Measurements from ENCODE around the gene MPC1L. TPM values are rescaled to one million over a fixed set of nuclear protein-coding genes. Genes with fewer than 3 reads are reported as not detected.
"Not testable (repeated sequence)": the region's sequence is repeated elsewhere in the genome, so short reads cannot be mapped to it uniquely, and the experiment has no call there.

The MPC1L gene
- total RNA-seq, 1 experiment from 2014 or later = not detected

- intact Hi-C loops (cut with micrococcal nuclease) = loop anchor here (2.0 kb wide), 1 partner anchor 36 kb away; no protein-coding TSS in a partner anchor
- no peak for TF ChIP-seq CTCF (IDR thresholded peaks at IDR 0.05; ENCODE audit: unreplicated experiment)
- peak within 1 kb of the TSS; percentile 95 for H3K27ac Mint-ChIP-seq (ENCODE audit: low read depth, unreplicated experiment)
- ChIA-PET CTCF (interaction anchor here (0.6 to 1.1 kb wide), 2 partner anchors 151 to 640 kb away, joined by 3 to 4 read pairs; no protein-coding TSS in a partner anchor), POLR2A (interaction anchor here (0.7 to 3.0 kb wide), 11 partner anchors 11 to 605 kb away, joined by 3 to 18 read pairs (median 4); no protein-coding TSS in a partner anchor)
- peaks cover 49% of the 10 kb centered on the region for H3K27me3 Mint-ChIP-seq (ENCODE audit: insufficient read depth, unreplicated experiment)
- BruUV-seq (replicated peaks) = no TSS peak
- no peaks in the 10 kb centered on the region for H3K36me3 Mint-ChIP-seq (ENCODE audit: insufficient read depth, unreplicated experiment)
- DNase-seq (ENCODE audit: unreplicated experiment) = peak; percentile 92
- H3K9me3 Mint-ChIP-seq (ENCODE audit: unreplicated experiment) = no peaks in the 10 kb centered on the region
- H3K4me1 Mint-ChIP-seq (ENCODE audit: insufficient read depth, unreplicated experiment) = peaks cover 14% of the 10 kb centered on the region
- H3K4me3 Mint-ChIP-seq (ENCODE audit: unreplicated experiment) = peak within 1 kb of the TSS; percentile 91
Measured at GRCh38 chrX:40580537-40581335, 42.5 kb upstream of the MPC1L start, which contains the start of gene ATP6AP2. TSS of gene ATP6AP2 (plus strand) at chrX:40580970. CDS start at chrX:40581066, 96 bp downstream.

GRCh38 chrX:40581336-40581920 lies 41.8 kb upstream of the MPC1L start:
- Mint-ChIP-seq H3K27me3 (ENCODE audit: insufficient read depth, unreplicated experiment) (peaks cover 56% of the 10 kb centered on the region), H3K4me1 (ENCODE audit: insufficient read depth, unreplicated experiment) (peaks cover 14% of the 10 kb centered on the region), H3K9me3 (ENCODE audit: unreplicated experiment) (no peaks in the 10 kb centered on the region), H3K4me3 (ENCODE audit: unreplicated experiment) (peak overlapping the region; percentile 91), H3K27ac (ENCODE audit: low read depth, unreplicated experiment) (peak overlapping the region; percentile 95), H3K36me3 (ENCODE audit: insufficient read depth, unreplicated experiment) (no peaks in the 10 kb centered on the region)
- POLR2A ChIA-PET = interaction anchor here (0.6 to 3.0 kb wide), 9 partner anchors 12 to 1844 kb away, joined by 3 to 18 read pairs (median 4); no protein-coding TSS in a partner anchor
- CTCF ChIA-PET = interaction anchor here (0.9 to 1.1 kb wide), 2 partner anchors 38 to 640 kb away, joined by 3 to 5 read pairs; no protein-coding TSS in a partner anchor
- TF ChIP-seq CTCF (IDR thresholded peaks at IDR 0.05; ENCODE audit: unreplicated experiment) = no peak
- BruUV-seq (replicated peaks) = TSS peak; percentile 55
- intact Hi-C loops (cut with micrococcal nuclease) = loop anchor here (2.0 kb wide), 1 partner anchor 37 kb away; no protein-coding TSS in a partner anchor
- DNase-seq (ENCODE audit: unreplicated experiment) = peak; percentile 10

GRCh38 chrX:40582178-40582577 lies 41.0 kb upstream of the MPC1L start:
- peaks cover 60% of the 10 kb centered on the region for H3K27me3 Mint-ChIP-seq (ENCODE audit: insufficient read depth, unreplicated experiment)
- ChIA-PET POLR2A (interaction anchor here (0.7 to 3.0 kb wide), 2 partner anchors 63 to 1845 kb away, joined by 3 to 18 read pairs; no protein-coding TSS in a partner anchor), CTCF (interaction anchor here (0.9 to 1.1 kb wide), 2 partner anchors 38 to 639 kb away, joined by 3 to 5 read pairs; no protein-coding TSS in a partner anchor)
- H3K36me3 Mint-ChIP-seq (ENCODE audit: insufficient read depth, unreplicated experiment); intact Hi-C loops (cut with micrococcal nuclease); DNase-seq (ENCODE audit: unreplicated experiment); BruUV-seq (replicated peaks); H3K27ac Mint-ChIP-seq (ENCODE audit: low read depth, unreplicated experiment); H3K9me3 Mint-ChIP-seq (ENCODE audit: unreplicated experiment): not testable (repeated sequence)
- peaks cover 14% of the 10 kb centered on the region for H3K4me1 Mint-ChIP-seq (ENCODE audit: insufficient read depth, unreplicated experiment)
- H3K4me3 Mint-ChIP-seq (ENCODE audit: unreplicated experiment) = peak overlapping the region; percentile 91

GRCh38 chrX:40582811-40583210 lies 40.4 kb upstream of the MPC1L start:
- TF ChIP-seq CTCF (IDR thresholded peaks at IDR 0.05; ENCODE audit: unreplicated experiment) = no peak
- ChIA-PET CTCF (no interaction called here), POLR2A (no interaction called here)
- DNase-seq (ENCODE audit: unreplicated experiment) = no peak
- no peaks in the 10 kb centered on the region for H3K9me3 Mint-ChIP-seq (ENCODE audit: unreplicated experiment)
- H3K4me1 Mint-ChIP-seq (ENCODE audit: insufficient read depth, unreplicated experiment) = peaks cover 14% of the 10 kb centered on the region
- H3K27ac Mint-ChIP-seq (ENCODE audit: low read depth, unreplicated experiment) = no peak overlapping the region
- H3K27me3 Mint-ChIP-seq (ENCODE audit: insufficient read depth, unreplicated experiment) = peaks cover 60% of the 10 kb centered on the region
- intact Hi-C loops (cut with micrococcal nuclease) = no loop called here
- H3K4me3 Mint-ChIP-seq (ENCODE audit: unreplicated experiment) = no peak overlapping the region
- H3K36me3 Mint-ChIP-seq (ENCODE audit: insufficient read depth, unreplicated experiment) = no peaks in the 10 kb centered on the region
- no TSS peak for BruUV-seq (replicated peaks)

- POLR2A ChIA-PET; intact Hi-C loops (cut with micrococcal nuclease); DNase-seq (ENCODE audit: unreplicated experiment); H3K4me1 Mint-ChIP-seq (ENCODE audit: insufficient read depth, unreplicated experiment); BruUV-seq (replicated peaks); H3K27ac Mint-ChIP-seq (ENCODE audit: low read depth, unreplicated experiment); H3K4me3 Mint-ChIP-seq (ENCODE audit: unreplicated experiment); H3K9me3 Mint-ChIP-seq (ENCODE audit: unreplicated experiment): not testable (repeated sequence)
- H3K36me3 Mint-ChIP-seq (ENCODE audit: insufficient read depth, unreplicated experiment) = peaks cover 23% of the 10 kb centered on the region
- CTCF ChIA-PET = interaction anchor here (0.7 to 1.4 kb wide), 2 partner anchors 16 to 43 kb away, joined by 3 to 4 read pairs; no protein-coding TSS in a partner anchor
- peaks cover 86% of the 10 kb centered on the region for H3K27me3 Mint-ChIP-seq (ENCODE audit: insufficient read depth, unreplicated experiment)
Measured at GRCh38 chrX:40587623-40588022, 35.6 kb upstream of the MPC1L start.

GRCh38 chrX:40589616-40590321 lies 33.5 kb upstream of the MPC1L start:
- H3K27ac Mint-ChIP-seq (ENCODE audit: low read depth, unreplicated experiment); H3K4me1 Mint-ChIP-seq (ENCODE audit: insufficient read depth, unreplicated experiment); H3K4me3 Mint-ChIP-seq (ENCODE audit: unreplicated experiment); BruUV-seq (replicated peaks); DNase-seq (ENCODE audit: unreplicated experiment); H3K9me3 Mint-ChIP-seq (ENCODE audit: unreplicated experiment); POLR2A ChIA-PET; intact Hi-C loops (cut with micrococcal nuclease): not testable (repeated sequence)
- Mint-ChIP-seq H3K27me3 (ENCODE audit: insufficient read depth, unreplicated experiment) (peaks cover 83% of the 10 kb centered on the region), H3K36me3 (ENCODE audit: insufficient read depth, unreplicated experiment) (peaks cover 29% of the 10 kb centered on the region)
- CTCF ChIA-PET = interaction anchor here (0.8 kb wide), 1 partner anchor 62 kb away, joined by 3 read pairs; no protein-coding TSS in a partner anchor
